ENCODE measurements around the gene AMFR.

DNA sequence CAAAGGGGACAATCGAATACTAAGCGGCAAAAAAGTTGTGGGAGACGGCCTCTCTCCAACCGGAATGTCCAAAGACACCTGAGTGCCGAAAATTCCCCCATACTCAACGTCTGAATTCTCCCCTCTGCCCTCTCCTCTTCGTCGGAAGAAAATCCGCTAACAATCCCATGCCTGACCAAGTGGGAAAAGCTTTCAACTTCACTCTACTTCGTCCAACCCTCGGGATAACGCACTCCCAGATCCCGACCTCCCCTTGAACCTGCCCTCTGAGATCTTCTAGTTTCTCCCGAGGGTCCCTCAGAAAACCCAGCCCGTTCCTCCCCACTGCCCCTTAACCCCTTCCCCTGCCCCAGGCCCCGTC lies 961 bp downstream of the AMFR start:
- TF ChIP-seq, protein P1, sequence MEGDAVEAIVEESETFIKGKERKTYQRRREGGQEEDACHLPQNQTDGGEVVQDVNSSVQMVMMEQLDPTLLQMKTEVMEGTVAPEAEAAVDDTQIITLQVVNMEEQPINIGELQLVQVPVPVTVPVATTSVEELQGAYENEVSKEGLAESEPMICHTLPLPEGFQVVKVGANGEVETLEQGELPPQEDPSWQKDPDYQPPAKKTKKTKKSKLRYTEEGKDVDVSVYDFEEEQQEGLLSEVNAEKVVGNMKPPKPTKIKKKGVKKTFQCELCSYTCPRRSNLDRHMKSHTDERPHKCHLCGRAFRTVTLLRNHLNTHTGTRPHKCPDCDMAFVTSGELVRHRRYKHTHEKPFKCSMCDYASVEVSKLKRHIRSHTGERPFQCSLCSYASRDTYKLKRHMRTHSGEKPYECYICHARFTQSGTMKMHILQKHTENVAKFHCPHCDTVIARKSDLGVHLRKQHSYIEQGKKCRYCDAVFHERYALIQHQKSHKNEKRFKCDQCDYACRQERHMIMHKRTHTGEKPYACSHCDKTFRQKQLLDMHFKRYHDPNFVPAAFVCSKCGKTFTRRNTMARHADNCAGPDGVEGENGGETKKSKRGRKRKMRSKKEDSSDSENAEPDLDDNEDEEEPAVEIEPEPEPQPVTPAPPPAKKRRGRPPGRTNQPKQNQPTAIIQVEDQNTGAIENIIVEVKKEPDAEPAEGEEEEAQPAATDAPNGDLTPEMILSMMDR (IDR thresholded peaks at IDR 0.05), result no peak
- TF ChIP-seq POLR2AphosphoS5 (IDR thresholded peaks at IDR 0.05), result no peak
